ENCODE results near the gene B9D2. TPM values are rescaled to one million over a fixed set of nuclear protein-coding genes. Genes with fewer than 3 reads are reported as not detected.
A peak's percentile ranks its signal among the peaks of the same experiment; 100 is the strongest.

Gene B9D2
- total RNA-seq, 6 experiments from 2014 or later, result 1.7 to 4.4 (median 2.6) TPM

DNA sequence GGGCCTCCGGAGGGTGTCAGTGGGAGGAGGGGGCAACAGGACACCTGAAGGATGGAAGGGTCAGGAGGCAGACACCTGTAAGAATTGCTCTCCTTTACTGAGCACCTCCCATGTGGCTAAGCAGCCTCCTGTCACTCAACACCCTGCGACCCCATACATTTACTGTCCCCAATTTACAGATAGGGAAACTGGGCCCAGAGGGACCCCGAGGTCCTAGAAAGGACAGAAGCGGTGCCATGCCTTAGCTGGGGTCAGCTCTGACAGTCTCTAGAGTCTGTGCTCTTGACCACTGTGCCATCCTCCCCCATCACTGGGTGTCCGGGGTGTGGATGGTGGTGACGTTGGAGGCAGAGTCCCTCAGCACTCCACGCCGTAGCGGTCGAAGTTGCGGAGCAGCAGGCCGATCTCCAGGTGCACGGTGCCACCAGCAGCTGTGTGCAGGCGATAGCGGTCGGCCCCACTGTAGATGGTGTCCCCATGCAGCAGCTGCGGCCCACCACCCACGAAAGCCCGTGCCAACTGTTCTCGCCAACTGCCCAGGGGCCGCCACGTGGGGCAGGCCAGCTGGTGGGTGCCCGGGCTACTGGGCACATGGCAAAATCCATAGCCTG is 9.5 kb downstream of the B9D2 start:
- 17% methylated on average over 1 of the region's 23 CpGs for WGBS (ENCODE audit: insufficient coverage, low coverage, low lambda C conversion rate, missing lambda C conversion rate)
- intact Hi-C loops (cut with DNase I), result no loop called here
- Histone ChIP-seq H3K27me3 (no peaks in the 10 kb centered on the region), H3K27ac (peak overlapping the region in 2 of 3 donors; percentile 9 to 91), H3K4me3 (no peak overlapping the region), H3K9me3 (no peaks in the 10 kb centered on the region), H3K4me1 (peaks cover 0 to 18% (median 0%) of the 10 kb centered on the region in 4 donors), H3K36me3 (no peaks in the 10 kb centered on the region)
- TF ChIP-seq, protein P1, sequence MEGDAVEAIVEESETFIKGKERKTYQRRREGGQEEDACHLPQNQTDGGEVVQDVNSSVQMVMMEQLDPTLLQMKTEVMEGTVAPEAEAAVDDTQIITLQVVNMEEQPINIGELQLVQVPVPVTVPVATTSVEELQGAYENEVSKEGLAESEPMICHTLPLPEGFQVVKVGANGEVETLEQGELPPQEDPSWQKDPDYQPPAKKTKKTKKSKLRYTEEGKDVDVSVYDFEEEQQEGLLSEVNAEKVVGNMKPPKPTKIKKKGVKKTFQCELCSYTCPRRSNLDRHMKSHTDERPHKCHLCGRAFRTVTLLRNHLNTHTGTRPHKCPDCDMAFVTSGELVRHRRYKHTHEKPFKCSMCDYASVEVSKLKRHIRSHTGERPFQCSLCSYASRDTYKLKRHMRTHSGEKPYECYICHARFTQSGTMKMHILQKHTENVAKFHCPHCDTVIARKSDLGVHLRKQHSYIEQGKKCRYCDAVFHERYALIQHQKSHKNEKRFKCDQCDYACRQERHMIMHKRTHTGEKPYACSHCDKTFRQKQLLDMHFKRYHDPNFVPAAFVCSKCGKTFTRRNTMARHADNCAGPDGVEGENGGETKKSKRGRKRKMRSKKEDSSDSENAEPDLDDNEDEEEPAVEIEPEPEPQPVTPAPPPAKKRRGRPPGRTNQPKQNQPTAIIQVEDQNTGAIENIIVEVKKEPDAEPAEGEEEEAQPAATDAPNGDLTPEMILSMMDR (IDR thresholded peaks at IDR 0.05), result no peak
- TF ChIP-seq POLR2A (IDR thresholded peaks at IDR 0.05), result no peak
- no peak for ATAC-seq
- DNase-seq, result no peak

DNA sequence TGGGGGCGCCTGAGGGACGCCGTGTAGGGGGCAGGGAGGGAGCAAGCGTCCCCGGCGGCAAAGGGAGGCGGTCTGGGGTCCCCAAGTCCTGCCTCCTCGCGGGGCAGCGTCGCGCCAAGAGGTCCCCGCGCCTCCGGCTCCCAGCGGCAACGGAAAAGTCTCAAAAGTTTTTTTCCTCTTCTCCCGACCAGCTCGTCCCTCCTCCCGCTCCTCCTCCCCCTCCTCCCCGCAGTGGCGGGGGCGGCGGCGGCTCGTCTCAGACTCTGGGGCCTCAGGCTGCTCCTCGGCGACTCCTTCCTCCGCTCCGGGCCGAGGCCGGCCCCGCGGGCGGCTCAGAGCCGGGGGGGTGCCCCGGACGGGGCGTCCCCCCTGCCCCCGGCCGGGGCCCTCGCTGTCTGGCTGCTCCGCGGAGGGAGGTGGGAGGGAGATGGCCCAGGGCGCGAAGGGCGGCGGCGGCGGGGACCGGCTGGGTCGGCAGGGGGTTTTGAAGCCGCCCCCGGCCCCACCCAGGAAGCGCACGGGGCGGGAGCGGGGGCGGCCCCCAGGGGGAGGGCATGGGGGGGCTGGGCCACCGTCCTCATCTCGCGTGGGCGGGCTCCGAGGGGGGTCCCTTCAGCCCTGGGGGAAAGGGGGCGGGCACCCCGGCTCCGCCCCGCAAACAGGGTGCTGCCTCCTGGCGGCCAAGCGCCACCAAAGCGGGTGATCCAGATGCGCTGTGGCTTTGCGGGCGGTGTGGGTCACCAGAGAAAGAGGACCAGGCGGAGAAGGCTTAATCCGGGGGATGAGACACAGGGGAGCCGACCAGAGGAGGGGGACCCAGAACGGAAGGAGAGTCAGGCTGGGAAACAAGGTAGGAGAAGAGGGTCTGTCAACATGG is 10.2 kb downstream of the B9D2 start, which contains the start of gene TGFB1:
Gene TGFB1 (minus strand): TSS at position 457 of the 877 bp plus-strand sequence. CDS start 878 bp downstream, outside the sequence.
- DNase-seq (peak; percentile 84 to 91 (median 91)), ATAC-seq (peak; percentile 76 to 82 (median 78))
- H3K36me3 ChIP-seq, result no peaks in the 10 kb centered on the region
- intact Hi-C loops (cut with DNase I), result no loop called here
- H3K27ac ChIP-seq, result peak within 1 kb of the TSS; percentile 44 to 91 (median 66)
- WGBS (ENCODE audit: insufficient coverage, low coverage, low lambda C conversion rate, missing lambda C conversion rate), result 7% methylated on average over 5 of the region's 78 CpGs
- peak within 1 kb of the TSS; percentile 51 to 62 (median 60) for H3K4me3 ChIP-seq
- TF ChIP-seq, protein P1 (IDR thresholded peaks at IDR 0.05), result peak; percentile 69 to 86 (median 77)
- peak; percentile 68 for TF ChIP-seq POLR2A (IDR thresholded peaks at IDR 0.05)
- no peaks in the 10 kb centered on the region for H3K27me3 ChIP-seq
- no peaks in the 10 kb centered on the region for H3K9me3 ChIP-seq
- H3K4me1 ChIP-seq, result peaks cover 0 to 18% (median 0%) of the 10 kb centered on the region in 4 donors

DNA sequence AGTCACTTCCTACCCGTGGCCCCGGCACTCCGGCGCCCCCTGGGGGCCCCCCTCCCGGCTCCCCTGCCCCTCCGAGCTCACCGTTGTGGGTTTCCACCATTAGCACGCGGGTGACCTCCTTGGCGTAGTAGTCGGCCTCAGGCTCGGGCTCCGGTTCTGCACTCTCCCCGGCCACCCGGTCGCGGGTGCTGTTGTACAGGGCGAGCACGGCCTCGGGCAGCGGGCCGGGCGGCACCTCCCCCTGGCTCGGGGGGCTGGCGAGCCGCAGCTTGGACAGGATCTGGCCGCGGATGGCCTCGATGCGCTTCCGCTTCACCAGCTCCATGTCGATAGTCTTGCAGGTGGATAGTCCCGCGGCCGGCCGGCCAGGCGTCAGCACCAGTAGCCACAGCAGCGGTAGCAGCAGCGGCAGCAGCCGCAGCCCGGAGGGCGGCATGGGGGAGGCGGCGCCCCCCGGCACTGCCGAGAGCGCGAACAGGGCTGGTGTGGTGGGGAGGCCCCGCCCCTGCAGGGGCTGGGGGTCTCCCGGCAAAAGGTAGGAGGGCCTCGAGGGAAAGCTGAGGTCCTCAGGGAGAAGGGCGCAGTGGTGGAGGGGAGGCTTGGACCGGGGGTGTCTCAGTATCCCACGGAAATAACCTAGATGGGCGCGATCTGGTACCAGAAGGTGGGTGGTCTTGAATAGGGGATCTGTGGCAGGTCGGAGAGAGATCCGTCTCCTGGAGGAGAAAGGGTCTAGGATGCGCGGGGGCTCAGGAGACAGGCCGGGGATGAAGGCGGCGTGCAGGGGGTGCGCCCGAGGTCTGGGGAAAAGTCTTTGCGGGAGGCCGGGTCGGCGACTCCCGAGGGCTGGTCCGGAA is 11.1 kb downstream of the B9D2 start:
- under 1% methylated on average over 43 of the region's 71 CpGs for WGBS (ENCODE audit: insufficient coverage, low coverage, low lambda C conversion rate, missing lambda C conversion rate)
- Histone ChIP-seq H3K27me3 (no peaks in the 10 kb centered on the region), H3K4me1 (peaks cover 0 to 18% (median 0%) of the 10 kb centered on the region in 4 donors), H3K27ac (peak overlapping the region; percentile 44 to 91 (median 66)), H3K4me3 (peak overlapping the region; percentile 51 to 62 (median 60)), H3K9me3 (no peaks in the 10 kb centered on the region), H3K36me3 (no peaks in the 10 kb centered on the region)
- ATAC-seq, result peak; percentile 22 to 31 (median 26)
- intact Hi-C loops (cut with DNase I), result no loop called here
- TF ChIP-seq, protein P1 (IDR thresholded peaks at IDR 0.05), result peak; percentile 28 to 32 (median 30)
- no peak for TF ChIP-seq POLR2A (IDR thresholded peaks at IDR 0.05)
- DNase-seq, result peak; percentile 66 to 78 (median 77)

DNA sequence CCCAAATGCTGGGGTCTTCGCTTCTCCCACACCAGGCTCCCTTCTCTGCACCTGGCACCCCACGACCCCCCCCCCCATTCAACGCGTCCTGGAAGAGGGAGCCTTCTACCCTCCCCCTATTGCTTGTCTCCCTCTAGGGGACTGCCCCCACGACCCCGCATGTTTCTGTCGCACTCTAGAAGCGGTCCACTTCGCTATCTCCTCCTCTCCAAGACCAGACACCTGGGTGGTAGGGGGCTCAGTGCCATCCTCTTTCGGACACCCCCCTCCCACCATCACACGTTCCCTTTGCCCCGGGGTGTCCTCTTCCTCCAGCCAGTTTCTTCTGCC is 11.7 kb downstream of the B9D2 start:
- intact Hi-C loops (cut with DNase I), result no loop called here
- DNase-seq, result no peak

More for the DNA sequence above, 11.7 kb downstream of the B9D2 start:
- H3K9me3 ChIP-seq, result no peaks in the 10 kb centered on the region
- no peaks in the 10 kb centered on the region for H3K36me3 ChIP-seq
- no peaks in the 10 kb centered on the region for H3K27me3 ChIP-seq
- ATAC-seq, result no peak
- peak overlapping the region; percentile 51 to 62 (median 60) for H3K4me3 ChIP-seq
- H3K4me1 ChIP-seq, result peaks cover 0 to 18% (median 0%) of the 10 kb centered on the region in 4 donors
- WGBS (ENCODE audit: insufficient coverage, low coverage, low lambda C conversion rate, missing lambda C conversion rate), result 1% methylated on average over 9 of the region's 12 CpGs
- H3K27ac ChIP-seq, result peak overlapping the region; percentile 44 to 91 (median 66)
- TF ChIP-seq, protein P1 (IDR thresholded peaks at IDR 0.05), result no peak
